ENCODE results near the gene CCDC171. TPM values are rescaled to one million over a fixed set of nuclear protein-coding genes. Genes with fewer than 3 reads are reported as not detected.

CCDC171 gene
- total RNA-seq, 1 experiment from 2014 or later: 2.8 TPM

GRCh38 chr9:15521254-15521653 is 31.6 kb upstream of the CCDC171 start:
- ChIA-PET POLR2A (no interaction called here), CTCF (interaction anchor here (1.6 kb wide), 1 partner anchor 8 kb away, joined by 4 read pairs; no protein-coding TSS in a partner anchor)
- TF ChIP-seq ZNF263 (CRISPR knock-in tag; IDR thresholded peaks at IDR 0.05; ENCODE audit: low read depth) (no peak), MLX (CRISPR knock-in tag; IDR thresholded peaks at IDR 0.05) (no peak), NFYB (CRISPR knock-in tag; conservative IDR thresholded peaks at IDR 0.05; ENCODE audit: low read depth) (no peak), IRF2 (CRISPR knock-in tag; IDR thresholded peaks at IDR 0.05; ENCODE audit: borderline replicate concordance, low read depth) (no peak), ZNF219 (CRISPR knock-in tag; IDR thresholded peaks at IDR 0.05; ENCODE audit: borderline replicate concordance) (no peak), CREB1 (CRISPR knock-in tag; IDR thresholded peaks at IDR 0.05) (no peak), USF2 (CRISPR knock-in tag; IDR thresholded peaks at IDR 0.05) (no peak), ZBTB43 (CRISPR knock-in tag; IDR thresholded peaks at IDR 0.05) (no peak), ZNF532 (CRISPR knock-in tag; IDR thresholded peaks at IDR 0.05; ENCODE audit: borderline replicate concordance) (no peak)
- no peak for DNase-seq (ENCODE audit: low spot score)
- peaks cover 16% of the 10 kb centered on the region for H3K4me1 Mint-ChIP-seq
- no peak overlapping the region for H3K4me3 Mint-ChIP-seq
- H3K27ac Mint-ChIP-seq: no peak overlapping the region
- H3K9me3 Mint-ChIP-seq: peaks cover 5% of the 10 kb centered on the region
- ATAC-seq: peak; percentile 39; the same call in 1 of the 2 replicates
- no peaks in the 10 kb centered on the region for H3K27me3 Mint-ChIP-seq (ENCODE audit: low read depth)
- no peaks in the 10 kb centered on the region for H3K36me3 Mint-ChIP-seq

- Mint-ChIP-seq H3K9me3 (peaks cover 5% of the 10 kb centered on the region), H3K4me3 (no peak overlapping the region), H3K4me1 (peaks cover 16% of the 10 kb centered on the region), H3K36me3 (no peaks in the 10 kb centered on the region), H3K27me3 (ENCODE audit: low read depth) (no peaks in the 10 kb centered on the region), H3K27ac (no peak overlapping the region)
- POLR2A ChIA-PET: no interaction called here
- CTCF ChIA-PET: interaction anchor here (1.1 to 1.6 kb wide), 2 partner anchors 9 to 30 kb away, joined by 4 read pairs; partner anchors contain the start of gene CCDC171
- ATAC-seq (no peak), DNase-seq (ENCODE audit: low spot score) (no peak)
- TF ChIP-seq JAZF1 (CRISPR knock-in tag; IDR thresholded peaks at IDR 0.05) (no peak), CTCF (IDR thresholded peaks at IDR 0.05) (no peak), AFF4 (CRISPR knock-in tag; IDR thresholded peaks at IDR 0.05; ENCODE audit: borderline replicate concordance) (no peak), ATF6 (CRISPR knock-in tag; IDR thresholded peaks at IDR 0.05) (no peak), SMAD4 (CRISPR knock-in tag; IDR thresholded peaks at IDR 0.05) (no peak), ELF4 (CRISPR knock-in tag; IDR thresholded peaks at IDR 0.05; ENCODE audit: low read depth) (no peak), ZNF423 (CRISPR knock-in tag; IDR thresholded peaks at IDR 0.05) (no peak), E2F4 (CRISPR knock-in tag; IDR thresholded peaks at IDR 0.05; ENCODE audit: borderline replicate concordance, low read depth) (no peak)
These were observed 30.6 kb upstream of the CCDC171 start for GRCh38 chr9:15522130-15522755.
